DMS53 treated with DMSO at 0.1 percent for 48 hours (cell line): ENCODE results near the gene METTL13.

Experiments
- DNase-seq: peaks from one replicate; lab custom pipeline; 2025; ENCODE audit not compliant: unreplicated experiment; lab: John Stamatoyannopoulos, UW

The METTL13 gene

GRCh38 chr1:171781176-171781875 lies at the start of gene METTL13:
METTL13 (plus strand) TSS chr1:171781660; CDS start chr1:171781968, 308 bp downstream.
- peak; percentile 97 for DNase-seq

GRCh38 chr1:171736196-171736595 lies 45.3 kb upstream of the METTL13 start:
- DNase-seq: no peak

- DNase-seq: no peak
Observed at GRCh38 chr1:171738911-171739310, 42.5 kb upstream of the METTL13 start.

- DNase-seq: no peak
Observed at GRCh38 chr1:171739656-171740055, 41.8 kb upstream of the METTL13 start.

GRCh38 chr1:171740356-171740863 lies 41.0 kb upstream of the METTL13 start:
- no peak for DNase-seq

GRCh38 chr1:171740987-171741871 lies 40.2 kb upstream of the METTL13 start:
- DNase-seq: peak; percentile 29

GRCh38 chr1:171741872-171742576 lies 39.4 kb upstream of the METTL13 start, which contains the start of gene VAMP4:
VAMP4 (minus strand) TSS chr1:171742065; CDS start chr1:171738414, 3,651 bp downstream.
- DNase-seq: peak; percentile 85

GRCh38 chr1:171742577-171742922 lies 38.9 kb upstream of the METTL13 start:
- DNase-seq: no peak

- DNase-seq: no peak
Observed at GRCh38 chr1:171743081-171743870, 38.2 kb upstream of the METTL13 start.

- DNase-seq: no peak
Observed at GRCh38 chr1:171744986-171745385, 36.5 kb upstream of the METTL13 start.

- no peak for DNase-seq
Observed at GRCh38 chr1:171748651-171749050, 32.8 kb upstream of the METTL13 start.

GRCh38 chr1:171751221-171751620 lies 30.2 kb upstream of the METTL13 start:
- no peak for DNase-seq

- no peak for DNase-seq
Observed at GRCh38 chr1:171753182-171753581, 28.3 kb upstream of the METTL13 start.

- DNase-seq: no peak
Observed at GRCh38 chr1:171753685-171754352, 27.6 kb upstream of the METTL13 start.

- DNase-seq: no peak
Observed at GRCh38 chr1:171754353-171754705, 27.1 kb upstream of the METTL13 start.

GRCh38 chr1:171754971-171755370 lies 26.5 kb upstream of the METTL13 start:
- DNase-seq: no peak

GRCh38 chr1:171756856-171757255 lies 24.6 kb upstream of the METTL13 start:
- no peak for DNase-seq

GRCh38 chr1:171758011-171758410 lies 23.4 kb upstream of the METTL13 start:
- no peak for DNase-seq

GRCh38 chr1:171762143-171762563 lies 19.3 kb upstream of the METTL13 start:
- no peak for DNase-seq

- no peak for DNase-seq
Observed at GRCh38 chr1:171763764-171764163, 17.7 kb upstream of the METTL13 start.
